HG03521 (cell line): ENCODE results near the gene MAS1L.

Experiments
- ATAC-seq: cut with Tn5 transposase; IDR thresholded peaks from one replicate; pipeline ENCODE4 v1.9.1; 2021; ENCODE audit warnings: mild to moderate bottlenecking, moderate library complexity; ENCODE audit not compliant: unreplicated experiment

Gene MAS1L, protein sequence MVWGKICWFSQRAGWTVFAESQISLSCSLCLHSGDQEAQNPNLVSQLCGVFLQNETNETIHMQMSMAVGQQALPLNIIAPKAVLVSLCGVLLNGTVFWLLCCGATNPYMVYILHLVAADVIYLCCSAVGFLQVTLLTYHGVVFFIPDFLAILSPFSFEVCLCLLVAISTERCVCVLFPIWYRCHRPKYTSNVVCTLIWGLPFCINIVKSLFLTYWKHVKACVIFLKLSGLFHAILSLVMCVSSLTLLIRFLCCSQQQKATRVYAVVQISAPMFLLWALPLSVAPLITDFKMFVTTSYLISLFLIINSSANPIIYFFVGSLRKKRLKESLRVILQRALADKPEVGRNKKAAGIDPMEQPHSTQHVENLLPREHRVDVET

GRCh38 chr6:29487660-29488059 is at the start of gene MAS1L:
TSS of gene MAS1L (minus strand) at chr6:29487956. CDS start at chr6:29487902, 54 bp downstream.
- ATAC-seq, result no peak

DNA sequence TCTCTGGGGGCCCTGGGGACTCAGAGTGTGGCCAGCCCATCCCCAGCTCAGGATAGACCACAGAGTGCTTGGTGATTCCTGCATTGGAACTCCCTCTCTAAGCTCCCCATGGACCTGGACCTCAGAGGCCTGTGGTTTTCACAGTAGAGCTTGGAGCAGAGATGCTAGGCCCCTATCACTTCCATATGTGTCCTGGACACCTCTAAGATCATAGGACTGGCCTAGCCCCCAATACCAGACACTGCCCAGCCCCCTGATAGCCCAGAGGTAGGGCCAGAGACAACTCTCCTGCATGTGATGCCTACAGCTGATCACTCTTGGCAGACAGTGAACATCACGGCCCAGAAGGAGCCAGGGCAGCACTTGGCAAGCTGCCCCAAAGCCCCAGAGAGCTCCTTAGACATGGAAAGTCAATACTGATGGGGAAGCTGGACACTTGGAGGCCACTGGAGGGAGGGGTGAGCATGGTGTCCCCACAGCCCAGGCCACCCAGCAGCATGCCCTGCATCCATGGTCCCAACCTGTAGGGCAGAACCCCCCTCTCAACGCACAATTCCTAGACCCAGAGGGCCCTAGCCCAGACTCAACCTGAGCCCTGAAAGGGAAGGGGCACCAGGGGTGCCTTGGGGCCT is 44.7 kb upstream of the MAS1L start:
- ATAC-seq, result no peak

- ATAC-seq, result no peak
Measured at GRCh38 chr6:29531668-29532067, 43.9 kb upstream of the MAS1L start.

DNA sequence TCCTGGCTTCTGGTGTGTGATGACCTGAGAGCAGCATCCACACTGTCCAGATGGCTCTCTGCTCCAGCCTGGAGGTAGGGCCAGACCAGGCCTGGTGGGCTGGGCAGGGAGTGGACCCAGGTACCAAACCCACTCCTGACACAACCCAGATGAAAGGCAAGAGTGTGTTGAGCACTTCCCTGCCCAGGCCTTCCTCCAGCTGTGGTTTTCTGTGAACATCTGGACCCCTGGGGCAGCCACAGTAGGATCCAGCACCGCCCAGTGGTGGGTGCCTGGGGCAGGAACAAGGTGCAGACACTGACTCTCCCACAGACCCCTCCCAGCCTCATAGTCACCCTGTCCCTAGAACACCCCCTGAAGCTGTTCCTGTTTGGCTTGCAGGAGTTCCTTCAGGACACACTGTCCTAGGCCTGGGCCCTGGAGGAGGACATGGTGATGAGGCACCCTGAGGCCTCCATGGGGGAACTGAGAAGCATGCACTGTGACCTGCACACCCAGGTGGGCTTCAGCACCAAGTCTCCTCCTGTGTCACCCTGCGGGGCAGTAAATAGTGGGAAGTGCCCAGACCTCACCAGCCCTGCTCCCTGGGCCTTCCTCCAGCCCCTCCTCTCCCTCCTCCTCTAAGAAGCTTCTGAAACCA is 43.0 kb upstream of the MAS1L start:
- ATAC-seq, result no peak

DNA sequence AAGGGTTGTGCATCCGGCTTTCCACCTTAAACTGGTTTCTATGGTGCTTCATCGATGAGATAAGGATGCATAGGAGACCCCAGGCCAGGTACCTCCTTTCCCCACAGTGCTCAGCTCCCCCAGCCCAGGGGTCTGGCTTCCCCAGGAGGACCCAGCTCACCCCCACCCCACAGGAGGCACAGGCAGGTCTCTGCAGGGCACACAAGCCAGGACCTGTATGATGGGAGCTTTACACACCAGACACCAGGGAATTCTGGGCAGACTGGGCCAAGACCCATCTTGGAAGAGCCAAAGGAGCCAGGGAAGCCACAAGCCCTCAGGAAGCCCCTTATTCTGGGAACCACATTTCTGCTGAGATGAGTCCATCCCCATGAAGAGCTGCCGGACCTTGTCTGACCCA is 42.2 kb upstream of the MAS1L start:
- ATAC-seq, result no peak

GRCh38 chr6:29528988-29529560 is 41.3 kb upstream of the MAS1L start:
- ATAC-seq, result no peak

DNA sequence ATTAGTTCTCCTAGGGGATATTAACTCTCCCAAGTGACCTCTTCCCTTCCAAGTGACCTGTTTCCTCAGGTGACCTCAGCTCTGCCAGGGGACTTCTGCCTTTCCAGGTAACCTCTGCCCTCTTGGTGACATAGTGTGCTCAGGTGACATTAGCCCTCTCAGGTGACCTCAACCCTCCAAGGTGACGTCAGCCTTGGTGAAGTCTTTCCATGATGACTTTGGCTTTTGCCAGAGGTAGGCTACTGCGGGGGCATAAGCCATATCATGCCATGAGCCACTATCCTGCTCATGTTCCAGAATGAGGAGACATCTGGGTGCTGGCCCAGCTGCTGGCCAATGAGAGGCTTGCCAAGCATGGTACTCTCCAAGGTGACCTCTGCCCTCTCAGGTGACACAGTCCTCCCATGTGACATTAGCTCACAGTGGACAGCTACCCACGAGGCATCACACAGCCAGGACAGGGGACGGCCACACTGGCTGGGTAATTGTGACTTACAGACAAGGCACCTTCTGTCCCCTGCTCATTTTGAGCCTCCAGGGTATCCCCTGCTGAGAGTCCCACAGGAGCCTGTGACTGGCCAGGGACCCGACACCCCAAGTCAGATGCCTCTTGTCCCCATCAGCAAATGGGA is 40.7 kb upstream of the MAS1L start:
- no peak for ATAC-seq

- ATAC-seq, result no peak
Measured at GRCh38 chr6:29527564-29527963, 39.8 kb upstream of the MAS1L start.

DNA sequence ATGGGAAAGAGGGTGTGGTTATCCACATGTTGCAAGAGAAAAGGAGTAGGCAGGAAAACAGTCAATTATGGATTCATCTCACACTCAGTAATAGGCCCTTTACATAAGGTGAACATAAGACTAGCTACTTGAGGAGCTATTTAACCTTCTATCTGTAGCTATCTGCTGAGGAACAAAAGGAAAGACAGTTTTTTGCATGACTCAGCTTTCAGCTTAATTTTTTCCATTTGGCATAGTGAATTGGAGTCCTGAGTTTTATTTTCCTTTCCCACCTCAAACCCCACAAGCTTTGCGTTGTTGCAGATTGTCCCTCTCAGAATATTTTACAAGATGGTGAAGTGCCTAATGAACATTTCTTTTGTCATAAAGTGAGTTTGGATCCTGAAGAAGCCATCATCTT is 39.4 kb upstream of the MAS1L start:
- ATAC-seq, result no peak

- ATAC-seq, result no peak
Measured at GRCh38 chr6:29525311-29525639, 37.5 kb upstream of the MAS1L start.

DNA sequence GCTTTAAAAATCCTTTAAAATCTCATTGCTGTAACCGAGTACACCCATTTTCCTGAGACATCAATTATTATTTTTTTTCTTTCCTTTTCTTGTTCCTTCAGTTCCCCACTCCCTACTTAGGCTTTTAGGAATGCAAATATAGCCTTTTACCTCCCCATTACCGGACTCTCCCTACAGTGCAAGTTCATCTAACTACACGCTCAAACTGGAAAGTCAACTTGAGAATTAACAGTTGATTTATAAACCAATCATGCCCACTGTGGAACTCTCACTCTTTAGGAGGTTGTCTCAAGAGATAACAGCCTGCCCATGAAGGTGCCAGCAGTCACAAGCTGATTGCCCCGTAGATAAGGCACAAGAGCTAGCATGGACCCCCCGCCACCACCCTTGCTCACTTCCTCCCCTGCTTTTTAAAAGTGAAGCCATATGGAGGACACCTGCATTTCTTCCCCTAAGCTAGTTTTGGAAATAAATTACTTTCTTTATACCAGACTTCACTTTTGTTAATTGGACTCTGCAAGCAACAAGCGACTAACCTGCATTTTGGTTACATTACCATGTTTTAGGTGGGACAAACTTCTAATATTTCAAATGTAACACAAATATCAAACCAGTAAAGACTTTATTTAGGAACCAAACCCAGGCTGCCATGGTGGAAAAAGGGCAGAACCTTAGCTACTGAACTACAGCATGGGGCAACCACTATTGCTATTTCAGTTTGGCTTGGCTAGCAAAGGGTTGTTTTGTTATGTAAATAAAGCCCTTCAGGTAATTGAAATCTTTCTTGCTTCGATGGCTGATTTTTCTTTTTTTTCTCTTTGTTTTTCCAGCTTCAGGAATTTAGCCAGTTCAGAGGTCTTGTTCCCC is 36.9 kb upstream of the MAS1L start:
- ATAC-seq, result no peak

DNA sequence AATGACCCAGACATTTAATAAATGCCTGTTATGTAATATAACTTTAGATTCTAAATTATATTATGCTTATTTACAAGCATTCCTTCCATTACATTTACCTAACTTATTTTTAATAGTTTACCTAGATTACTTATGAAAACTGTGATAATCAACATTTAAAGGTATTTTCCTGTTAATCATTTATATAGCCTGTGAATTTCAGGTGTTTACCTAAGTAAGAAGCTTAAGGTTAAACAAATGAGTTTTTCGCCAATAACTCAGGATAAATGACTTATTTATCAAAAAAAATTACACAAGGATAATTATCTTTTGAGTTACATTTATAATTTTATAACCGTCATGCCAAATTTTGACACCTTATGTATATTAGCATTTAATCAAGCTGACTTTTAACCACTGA is 36.3 kb upstream of the MAS1L start:
- ATAC-seq, result no peak

GRCh38 chr6:29522227-29522626 is 34.5 kb upstream of the MAS1L start:
- no peak for ATAC-seq

GRCh38 chr6:29521006-29521680 is 33.4 kb upstream of the MAS1L start:
- ATAC-seq, result no peak

- no peak for ATAC-seq
Measured at GRCh38 chr6:29520232-29520631, 32.5 kb upstream of the MAS1L start.

DNA sequence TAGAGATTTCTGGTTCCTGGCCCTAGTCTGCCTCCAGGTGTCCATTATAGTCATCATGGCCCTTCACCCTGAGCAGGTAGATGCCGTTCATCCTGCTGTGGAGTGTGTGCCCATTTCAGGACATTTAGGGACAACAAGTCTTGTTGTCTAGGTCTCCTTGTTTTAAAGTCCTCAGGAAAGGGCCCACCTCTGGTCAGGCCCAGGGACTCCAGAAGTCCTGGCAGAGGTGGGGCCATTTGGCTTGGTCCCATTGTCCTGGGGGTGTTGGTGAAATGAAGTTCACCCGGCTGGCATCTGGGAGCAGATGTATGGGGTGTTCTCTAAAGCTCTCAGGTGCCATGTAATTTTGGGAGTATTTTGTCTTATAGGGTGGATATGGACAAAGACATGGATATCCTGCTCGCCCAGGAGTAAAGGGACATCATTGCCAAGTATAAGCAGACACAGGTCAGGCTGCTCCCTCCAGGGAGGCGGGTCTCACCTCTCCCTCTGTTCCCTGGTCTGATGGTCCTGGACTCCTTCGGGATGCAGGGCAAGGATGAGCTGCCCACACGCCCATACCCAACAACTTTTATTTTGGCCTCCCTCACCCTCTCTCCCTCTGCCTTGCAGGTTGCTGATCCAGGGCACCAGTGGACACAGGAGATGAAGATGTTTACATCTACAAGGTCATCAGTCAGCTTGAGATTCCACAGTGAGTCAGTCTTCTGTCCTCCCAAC is 31.7 kb upstream of the MAS1L start:
- ATAC-seq, result no peak

- ATAC-seq, result no peak
Measured at GRCh38 chr6:29517728-29518440, 30.1 kb upstream of the MAS1L start.

DNA sequence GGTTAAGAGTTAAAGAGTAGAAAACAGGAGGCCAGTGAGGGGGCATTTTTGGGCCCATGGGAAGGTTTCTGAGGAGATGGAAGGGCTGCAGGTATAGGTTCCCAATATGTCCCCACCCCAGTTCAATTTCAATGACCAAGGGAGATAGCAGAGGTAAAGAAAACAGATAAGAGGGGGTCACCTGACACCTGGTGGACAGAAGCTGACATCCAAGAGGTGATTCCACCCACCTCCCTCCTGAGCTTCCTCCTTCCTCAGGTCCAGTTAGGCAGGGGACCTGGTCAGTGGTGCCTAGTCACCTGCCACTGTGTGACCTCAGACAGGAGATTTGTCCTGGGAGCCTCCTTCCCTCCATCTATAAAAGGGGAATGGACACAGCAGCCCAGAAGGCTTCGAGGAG is 29.5 kb upstream of the MAS1L start:
- no peak for ATAC-seq

- ATAC-seq, result no peak
Measured at GRCh38 chr6:29516108-29516507, 28.4 kb upstream of the MAS1L start.
